ENCODE measurements around the gene ADCY1.

ADCY1 gene

DNA sequence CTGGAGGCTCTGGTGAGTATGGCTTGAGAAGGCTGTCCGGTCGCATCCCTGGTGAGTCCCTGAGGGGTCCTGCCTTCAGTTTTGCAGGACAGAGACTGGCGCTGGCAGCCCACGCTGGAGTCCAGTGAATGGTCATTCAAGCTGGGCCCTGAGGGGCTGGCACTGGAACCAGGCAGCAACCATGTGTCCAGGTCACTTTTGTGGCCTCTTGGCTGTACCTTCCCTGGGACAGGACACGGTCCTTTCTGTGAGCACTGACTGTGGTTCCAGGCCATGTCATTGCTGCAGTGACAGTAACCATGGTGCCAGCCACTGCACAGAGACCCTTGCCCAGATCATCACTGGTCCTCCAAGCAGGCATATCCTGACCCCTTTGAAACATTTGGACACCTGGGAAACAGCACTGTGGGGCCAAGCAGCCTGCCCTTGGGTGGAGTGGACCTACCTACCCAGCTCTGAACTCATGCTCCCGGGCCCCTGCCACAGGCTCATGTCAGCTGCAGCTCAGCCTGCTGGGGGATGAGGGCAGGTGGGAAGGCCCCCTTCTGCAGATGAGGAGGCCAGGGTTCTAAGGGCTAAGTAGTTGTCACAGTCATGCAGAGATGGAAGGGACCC, 72.1 kb downstream of the ADCY1 start:
- Mint-ChIP-seq H3K4me3 (no peak overlapping the region), H3K36me3 (no peaks in the 10 kb centered on the region), H3K9me3 (no peaks in the 10 kb centered on the region), H3K4me1 (peaks cover 5% of the 10 kb centered on the region), H3K27ac (no peak overlapping the region), H3K27me3 (peaks cover 9% of the 10 kb centered on the region)
- no peak for ATAC-seq

DNA sequence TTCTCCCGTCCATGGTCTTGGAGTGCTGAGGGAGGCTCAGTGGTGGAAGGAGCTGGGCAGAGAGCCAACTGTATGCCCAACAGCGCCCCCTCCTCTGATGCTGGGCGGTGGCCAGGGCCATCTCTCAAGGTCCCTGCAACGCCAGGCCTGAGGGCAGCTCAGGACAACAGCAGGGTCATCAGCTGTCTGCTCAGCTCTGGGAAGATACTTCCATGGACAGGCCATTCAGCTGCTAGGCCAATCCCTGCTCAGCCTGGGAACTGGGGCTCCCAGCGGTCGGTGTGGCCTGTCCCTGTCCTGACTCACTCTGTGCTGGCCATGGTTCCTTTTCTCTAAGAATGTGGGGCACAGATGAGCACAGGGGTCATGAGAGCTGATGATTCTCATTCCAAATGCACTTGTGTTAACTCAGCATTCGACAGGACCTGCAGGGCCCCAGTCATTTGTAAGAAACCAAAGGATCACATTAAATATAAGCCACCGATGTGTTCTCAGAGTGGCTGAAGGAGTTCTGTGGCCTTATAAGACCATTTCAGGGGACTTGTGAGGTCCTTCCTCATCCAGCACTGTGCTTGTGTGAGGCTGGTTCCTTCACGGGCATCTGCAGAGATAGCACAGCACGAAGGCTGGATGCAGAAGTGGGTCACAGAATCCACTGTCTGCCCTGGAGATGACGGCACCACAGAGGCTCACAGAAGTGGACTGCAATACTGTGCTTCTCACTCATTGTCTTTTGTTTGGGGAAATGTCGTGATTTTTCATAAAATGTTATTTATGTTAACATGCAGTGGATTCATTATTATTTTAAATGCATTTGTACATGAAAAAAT, 73.0 kb downstream of the ADCY1 start:
- Mint-ChIP-seq H3K27me3 (peaks cover 9% of the 10 kb centered on the region), H3K4me3 (no peak overlapping the region), H3K27ac (no peak overlapping the region), H3K4me1 (peaks cover 5% of the 10 kb centered on the region), H3K9me3 (no peaks in the 10 kb centered on the region), H3K36me3 (no peaks in the 10 kb centered on the region)
- no peak for ATAC-seq

GRCh38 chr7:45647967-45648670, 74.0 kb downstream of the ADCY1 start:
- Mint-ChIP-seq H3K4me3 (no peak overlapping the region), H3K9me3 (no peaks in the 10 kb centered on the region)

DNA sequence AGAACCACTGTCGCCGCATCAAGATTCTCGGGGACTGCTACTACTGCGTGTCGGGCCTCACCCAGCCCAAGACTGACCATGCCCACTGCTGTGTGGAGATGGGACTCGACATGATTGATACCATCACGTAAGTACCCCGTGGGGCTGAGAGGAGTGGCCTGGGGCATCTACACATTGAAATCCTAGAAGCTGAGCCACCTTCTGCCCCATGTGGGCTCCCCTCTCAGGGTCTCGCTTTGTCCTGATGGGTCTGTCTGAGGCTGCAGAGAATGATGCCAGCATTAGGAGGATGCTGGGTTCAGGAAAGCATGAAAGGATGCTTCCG, 74.5 kb downstream of the ADCY1 start:
- Mint-ChIP-seq H3K36me3 (no peaks in the 10 kb centered on the region), H3K27ac (no peak overlapping the region), H3K27me3 (peaks cover 9% of the 10 kb centered on the region), H3K4me3 (no peak overlapping the region), H3K4me1 (peaks cover 5% of the 10 kb centered on the region), H3K9me3 (no peaks in the 10 kb centered on the region)
- no peak for ATAC-seq

More at GRCh38 chr7:45647967-45648670, 74.0 kb downstream of the ADCY1 start:
- Mint-ChIP-seq H3K36me3 (no peaks in the 10 kb centered on the region), H3K4me1 (peaks cover 5% of the 10 kb centered on the region), H3K27ac (no peak overlapping the region), H3K27me3 (peaks cover 9% of the 10 kb centered on the region)
- no peak for ATAC-seq

DNA sequence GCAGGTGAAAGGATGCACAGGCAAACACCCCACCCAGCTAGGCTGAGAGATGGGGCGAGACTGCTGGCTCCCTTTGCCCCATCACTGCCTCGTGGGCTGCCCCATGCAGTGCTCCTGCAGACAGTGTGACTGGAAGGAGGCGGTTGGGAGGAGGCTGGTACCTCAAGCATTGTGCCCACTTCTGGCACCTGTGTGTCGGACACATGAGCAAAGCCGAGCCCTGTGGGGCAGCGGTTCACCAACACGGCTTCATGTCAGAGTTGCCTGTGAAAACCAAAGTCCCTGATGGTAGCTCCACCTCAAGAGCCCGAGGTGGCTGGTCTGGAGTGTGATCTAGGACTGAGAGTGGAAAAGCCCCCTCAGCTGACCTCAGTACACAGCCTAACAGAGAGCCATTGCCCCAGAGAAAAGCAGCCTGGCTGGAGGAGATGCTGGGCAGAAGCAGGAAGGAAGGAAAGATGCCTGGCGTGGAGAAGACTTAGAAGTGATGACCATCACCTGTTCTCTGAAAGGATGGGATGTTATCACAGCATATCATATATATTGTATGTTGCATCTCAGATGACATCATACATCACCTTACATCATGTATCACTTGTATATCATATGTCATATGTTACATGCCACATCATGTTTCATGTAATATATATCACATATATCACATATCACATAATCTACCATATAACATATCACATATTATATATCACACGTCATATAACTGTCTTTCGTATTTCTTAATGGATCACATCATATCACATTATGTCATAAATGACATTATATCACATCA, 75.6 kb downstream of the ADCY1 start:
- no peak overlapping the region for H3K27ac Mint-ChIP-seq
- no peak for ATAC-seq
- no peaks in the 10 kb centered on the region for H3K9me3 Mint-ChIP-seq
- H3K36me3 Mint-ChIP-seq: no peaks in the 10 kb centered on the region
- H3K27me3 Mint-ChIP-seq: peaks cover 1% of the 10 kb centered on the region
- no peaks in the 10 kb centered on the region for H3K4me1 Mint-ChIP-seq
- H3K4me3 Mint-ChIP-seq: no peak overlapping the region

- H3K27me3 Mint-ChIP-seq: no peaks in the 10 kb centered on the region
- H3K9me3 Mint-ChIP-seq: no peaks in the 10 kb centered on the region
- H3K36me3 Mint-ChIP-seq: no peaks in the 10 kb centered on the region
- H3K4me3 Mint-ChIP-seq: no peak overlapping the region
- H3K27ac Mint-ChIP-seq: no peak overlapping the region
- no peak for ATAC-seq
- no peaks in the 10 kb centered on the region for H3K4me1 Mint-ChIP-seq
These were observed 76.5 kb downstream of the ADCY1 start for GRCh38 chr7:45650404-45651394.

DNA sequence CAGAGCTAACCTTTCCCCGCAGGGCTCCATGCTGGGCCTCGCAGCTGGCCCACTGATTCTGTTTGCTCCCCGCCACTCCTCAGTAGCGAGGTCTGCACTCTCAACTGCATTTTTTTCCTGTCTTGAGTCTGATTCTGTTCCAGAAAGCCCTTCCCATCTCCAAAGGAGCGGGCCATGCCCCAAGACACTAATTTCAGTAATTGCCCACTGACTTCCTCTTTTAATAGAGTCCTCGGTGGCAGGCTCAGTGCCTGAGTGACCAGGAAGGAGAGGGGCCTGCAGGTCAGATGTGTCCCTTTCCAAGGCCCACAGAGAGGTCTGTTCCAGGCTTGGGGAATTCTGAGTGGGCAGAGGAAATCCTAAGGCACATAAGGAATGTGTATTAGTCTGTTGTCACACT, 77.4 kb downstream of the ADCY1 start:
- no peak for ATAC-seq
- H3K9me3 Mint-ChIP-seq: no peaks in the 10 kb centered on the region
- no peak overlapping the region for H3K4me3 Mint-ChIP-seq
- no peaks in the 10 kb centered on the region for H3K27me3 Mint-ChIP-seq
- no peak overlapping the region for H3K27ac Mint-ChIP-seq
- H3K4me1 Mint-ChIP-seq: no peaks in the 10 kb centered on the region
- H3K36me3 Mint-ChIP-seq: no peaks in the 10 kb centered on the region

DNA sequence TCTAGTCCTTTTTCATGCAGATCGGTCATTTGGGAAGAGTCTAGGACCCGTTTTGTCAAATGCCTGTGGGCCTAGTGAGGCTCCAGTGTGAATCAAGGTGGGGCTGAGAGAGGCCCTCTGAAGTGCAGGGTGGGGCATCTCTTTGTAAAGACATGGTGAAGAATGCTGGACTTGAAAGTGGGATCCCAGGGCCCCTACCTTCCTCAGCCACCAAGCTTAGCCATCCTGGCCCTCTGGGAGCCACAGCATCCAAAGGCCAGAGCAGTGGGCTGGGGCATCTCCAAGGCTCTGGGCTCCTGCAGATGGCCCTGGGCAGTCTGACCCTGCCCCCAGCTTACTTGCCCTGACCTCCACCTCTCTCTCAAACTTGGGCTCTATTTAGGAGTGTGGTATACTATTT, 78.5 kb downstream of the ADCY1 start:
- Mint-ChIP-seq H3K27me3 (no peaks in the 10 kb centered on the region), H3K36me3 (no peaks in the 10 kb centered on the region), H3K4me1 (no peaks in the 10 kb centered on the region), H3K4me3 (no peak overlapping the region), H3K9me3 (no peaks in the 10 kb centered on the region), H3K27ac (no peak overlapping the region)
- no peak for ATAC-seq

DNA sequence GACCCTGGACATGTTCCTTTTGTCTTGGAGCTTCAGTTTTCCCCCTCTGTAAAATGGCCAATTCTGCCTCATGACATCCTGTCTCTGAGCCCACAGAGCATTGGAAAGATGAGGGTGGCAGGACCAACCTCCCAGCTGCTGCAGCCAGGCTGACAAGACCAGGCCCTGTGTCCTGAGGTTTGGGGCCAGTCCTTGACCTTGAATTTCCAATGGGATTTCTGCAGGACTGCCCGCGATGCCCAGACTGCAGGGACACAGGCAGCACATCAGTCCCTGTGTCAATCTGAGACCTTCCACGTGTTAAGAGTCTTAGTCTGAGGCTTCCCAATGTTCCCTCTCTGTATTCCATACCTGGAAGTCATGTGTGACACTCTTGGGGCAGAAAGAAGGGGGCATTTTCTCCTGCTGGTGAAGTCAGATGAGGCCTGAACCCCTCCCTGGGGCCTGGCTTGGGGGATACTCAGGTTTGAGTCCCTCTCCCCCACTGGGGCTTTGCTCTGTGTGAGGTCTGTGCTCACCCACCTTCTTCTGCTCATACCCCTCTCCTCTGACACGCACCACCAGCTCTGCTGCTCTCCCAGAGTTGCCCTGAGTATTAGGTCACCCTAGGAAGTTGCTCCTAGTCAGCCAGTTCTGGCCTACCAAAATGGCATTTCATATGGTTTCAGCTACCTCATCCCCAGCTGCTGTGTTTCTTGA, 79.2 kb downstream of the ADCY1 start:
- Mint-ChIP-seq H3K9me3 (no peaks in the 10 kb centered on the region), H3K4me1 (no peaks in the 10 kb centered on the region), H3K27me3 (no peaks in the 10 kb centered on the region), H3K36me3 (no peaks in the 10 kb centered on the region), H3K4me3 (no peak overlapping the region), H3K27ac (no peak overlapping the region)
- no peak for ATAC-seq

- peaks cover under 1% of the 10 kb centered on the region for H3K27me3 Mint-ChIP-seq
- H3K36me3 Mint-ChIP-seq: no peaks in the 10 kb centered on the region
- no peaks in the 10 kb centered on the region for H3K4me1 Mint-ChIP-seq
- no peak overlapping the region for H3K4me3 Mint-ChIP-seq
- ATAC-seq: no peak
- no peaks in the 10 kb centered on the region for H3K9me3 Mint-ChIP-seq
- H3K27ac Mint-ChIP-seq: no peak overlapping the region
These were observed 80.2 kb downstream of the ADCY1 start for GRCh38 chr7:45654341-45654740.

GRCh38 chr7:45655539-45655938, 81.4 kb downstream of the ADCY1 start:
- Mint-ChIP-seq H3K27me3 (peaks cover 8% of the 10 kb centered on the region), H3K27ac (no peak overlapping the region), H3K4me3 (no peak overlapping the region), H3K36me3 (no peaks in the 10 kb centered on the region), H3K9me3 (no peaks in the 10 kb centered on the region), H3K4me1 (no peaks in the 10 kb centered on the region)
- ATAC-seq: no peak

DNA sequence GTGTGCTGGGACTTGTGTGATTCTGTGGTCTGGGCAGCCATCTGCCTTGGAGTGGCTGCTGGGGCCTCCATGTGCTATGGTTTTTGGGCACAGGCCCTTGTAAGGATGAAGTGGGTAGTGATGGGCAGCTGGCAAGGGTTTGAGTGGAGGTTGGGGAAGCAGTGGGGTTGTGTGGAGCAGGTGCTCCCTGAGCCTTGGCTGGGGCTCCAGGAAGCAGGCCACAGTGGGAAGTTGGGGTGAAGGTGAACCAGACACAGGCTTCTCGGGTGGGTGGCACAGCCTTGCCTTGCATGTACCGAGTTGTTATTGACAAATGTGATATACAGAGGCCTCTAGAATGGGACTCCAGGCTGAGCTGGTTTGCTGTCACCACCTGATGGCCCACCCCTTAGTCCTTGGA, 82.3 kb downstream of the ADCY1 start:
- Mint-ChIP-seq H3K4me3 (no peak overlapping the region), H3K27ac (no peak overlapping the region), H3K4me1 (no peaks in the 10 kb centered on the region), H3K27me3 (peaks cover 8% of the 10 kb centered on the region), H3K9me3 (no peaks in the 10 kb centered on the region), H3K36me3 (no peaks in the 10 kb centered on the region)
- no peak for ATAC-seq

DNA sequence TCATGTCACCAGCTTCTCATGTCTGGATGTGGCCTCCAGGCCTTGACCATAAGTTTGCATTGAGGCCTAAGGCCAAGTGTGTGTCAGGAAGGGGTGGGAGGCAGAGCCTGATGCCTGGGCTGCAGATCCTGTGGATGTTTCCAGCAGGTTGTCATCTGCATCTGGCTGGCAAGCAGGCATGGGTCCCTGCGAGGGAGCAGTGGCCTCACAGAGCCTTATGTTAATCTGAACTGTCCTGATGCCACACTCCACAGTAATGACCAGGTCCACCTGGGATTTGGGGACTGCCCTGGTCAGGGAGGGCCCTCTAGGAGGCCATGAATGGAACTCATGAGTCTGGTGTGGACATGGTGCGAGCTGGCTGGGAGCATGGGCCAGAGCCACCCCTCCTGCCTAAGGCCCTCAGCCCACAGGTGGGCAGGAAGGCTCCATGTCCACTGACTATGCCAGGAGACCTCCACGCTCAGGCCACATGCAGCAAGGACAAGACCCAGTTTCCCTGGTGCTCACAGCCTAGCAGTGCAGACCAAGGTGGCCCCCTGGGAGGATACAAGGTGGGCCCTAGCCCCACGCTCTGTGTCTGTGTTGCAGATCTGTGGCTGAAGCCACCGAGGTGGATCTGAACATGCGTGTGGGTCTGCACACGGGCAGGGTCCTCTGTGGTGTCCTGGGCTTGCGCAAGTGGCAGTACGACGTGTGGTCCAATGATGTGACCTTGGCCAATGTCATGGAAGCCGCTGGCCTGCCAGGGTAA, 83.1 kb downstream of the ADCY1 start:
- Mint-ChIP-seq H3K9me3 (no peaks in the 10 kb centered on the region), H3K27me3 (peaks cover 8% of the 10 kb centered on the region), H3K27ac (no peak overlapping the region), H3K4me3 (no peak overlapping the region), H3K36me3 (no peaks in the 10 kb centered on the region), H3K4me1 (no peaks in the 10 kb centered on the region)
- no peak for ATAC-seq

All from stimulated activated memory B cell treated with anti-CD40 and anti-IgM and Interleukin-4, amounts not matched to agents 10 μg/mL and 1 μg/mL and 100 μg/mL, for 72 hours (primary cell).